Stimulated activated CD4-positive, alpha-beta T cell treated with anti-CD3 and anti-CD28 coated beads, TNF-alpha, amount 100 ng/mL, for 1 hour (primary cell): ENCODE data around the gene RBM48.
"Not testable (repeated sequence)": the region's sequence is repeated elsewhere in the genome, so short reads cannot be mapped to it uniquely, and the experiment has no call there.

ENCODE experiments used
- DNase-seq, 3 donors: peaks; one replicate each; pipeline ENCODE4 v3.0.0-alpha.2; 2020; ENCODE audit warnings: low read depth in 3 of 3, low spot score in 1 of 3

RBM48 gene

GRCh38 chr7:92543542-92543941 is 14.9 kb downstream of the RBM48 start:
- not testable (repeated sequence) for DNase-seq

DNA sequence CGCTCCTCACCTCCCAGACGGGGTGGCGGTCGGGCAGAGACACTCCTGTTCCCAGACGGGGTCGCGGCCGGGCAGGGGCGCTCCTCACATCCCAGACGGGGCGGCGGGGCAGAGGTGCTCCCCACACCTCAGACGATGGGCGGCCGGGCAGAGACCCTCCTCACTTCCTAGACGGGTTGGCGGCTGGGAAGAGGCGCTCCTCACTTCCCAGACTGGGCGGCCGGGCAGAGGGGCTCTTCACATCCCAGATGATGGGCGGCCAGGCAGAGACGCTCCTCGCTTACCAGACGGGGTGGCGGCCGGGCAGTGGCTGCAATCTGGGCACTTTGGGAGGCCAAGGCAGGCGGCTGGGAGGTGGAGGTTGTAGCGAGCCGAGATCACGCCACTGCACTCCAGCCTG is 16.5 kb downstream of the RBM48 start:
- not testable (repeated sequence) for DNase-seq

DNA sequence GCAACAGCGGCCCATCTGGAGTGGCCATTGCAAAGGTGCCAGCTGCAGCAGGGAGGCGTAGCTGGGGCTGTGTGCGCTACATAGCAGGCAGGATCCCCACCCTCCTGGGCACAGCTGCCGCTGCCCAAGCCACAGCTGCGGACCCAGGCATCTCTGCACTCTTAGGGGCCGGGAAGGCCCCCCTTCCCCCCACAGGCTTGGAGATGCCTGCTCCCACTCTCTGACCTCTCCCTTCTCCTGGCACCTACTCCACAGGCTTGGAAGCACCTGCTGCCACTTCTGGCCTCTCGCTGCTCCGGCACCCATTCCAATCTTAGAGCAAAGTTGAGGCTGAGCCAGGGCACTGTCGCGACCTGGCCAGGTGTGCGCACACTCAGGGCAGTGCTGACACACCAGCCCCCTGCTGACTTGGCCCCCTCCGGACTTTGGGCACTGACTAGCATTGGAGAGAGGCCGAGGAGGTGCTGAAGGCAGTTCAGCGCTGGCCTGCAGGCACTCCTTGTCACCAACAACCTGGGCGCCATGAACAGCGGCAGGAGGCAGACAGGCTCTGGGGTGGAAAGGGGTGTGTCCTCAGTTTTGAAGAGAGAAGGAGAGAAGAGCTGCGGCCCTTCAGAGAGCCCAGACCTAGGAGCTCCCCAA is 18.4 kb downstream of the RBM48 start:
- no peak for DNase-seq

- no peak for DNase-seq
Measured at GRCh38 chr7:92547579-92547978, 19.0 kb downstream of the RBM48 start.

DNA sequence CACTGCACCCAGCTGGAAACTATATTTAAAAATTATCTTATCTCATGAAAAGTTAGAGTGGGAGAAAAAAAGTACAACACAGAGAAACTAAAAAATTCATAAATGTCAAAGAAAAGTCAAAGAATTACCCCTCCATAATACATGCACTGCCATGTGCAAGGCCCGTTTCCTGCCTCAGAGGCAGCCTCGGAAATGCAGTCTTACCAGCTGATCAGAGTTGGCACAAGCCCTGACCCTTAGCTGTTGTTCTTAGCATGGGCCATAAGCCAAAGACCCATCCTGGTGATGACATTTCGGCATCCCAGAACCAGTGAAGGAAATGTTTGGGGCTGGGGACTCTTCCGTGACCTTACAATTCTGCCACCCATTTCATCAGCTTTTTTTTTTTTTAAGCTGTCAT is 21.6 kb downstream of the RBM48 start:
- DNase-seq = no peak

DNA sequence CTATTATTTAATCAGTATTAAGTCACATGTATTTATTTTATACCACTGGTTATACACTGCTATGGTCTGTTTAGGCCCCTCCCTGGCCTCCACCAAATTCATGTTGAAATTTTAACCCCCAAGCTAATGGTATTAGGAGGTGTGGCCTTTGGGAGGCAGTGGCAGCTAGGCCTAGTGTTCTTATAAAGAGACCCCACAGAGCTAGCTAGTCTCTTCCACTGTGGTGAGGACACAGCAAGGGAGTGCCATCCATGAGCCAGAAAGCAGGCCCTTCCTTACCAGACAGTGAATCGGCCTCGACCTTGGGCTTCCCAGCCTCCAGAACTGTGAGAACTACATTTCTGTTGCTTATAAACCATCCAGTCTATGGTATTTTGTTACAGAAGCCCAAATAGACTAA is 28.7 kb downstream of the RBM48 start:
- no peak for DNase-seq

DNA sequence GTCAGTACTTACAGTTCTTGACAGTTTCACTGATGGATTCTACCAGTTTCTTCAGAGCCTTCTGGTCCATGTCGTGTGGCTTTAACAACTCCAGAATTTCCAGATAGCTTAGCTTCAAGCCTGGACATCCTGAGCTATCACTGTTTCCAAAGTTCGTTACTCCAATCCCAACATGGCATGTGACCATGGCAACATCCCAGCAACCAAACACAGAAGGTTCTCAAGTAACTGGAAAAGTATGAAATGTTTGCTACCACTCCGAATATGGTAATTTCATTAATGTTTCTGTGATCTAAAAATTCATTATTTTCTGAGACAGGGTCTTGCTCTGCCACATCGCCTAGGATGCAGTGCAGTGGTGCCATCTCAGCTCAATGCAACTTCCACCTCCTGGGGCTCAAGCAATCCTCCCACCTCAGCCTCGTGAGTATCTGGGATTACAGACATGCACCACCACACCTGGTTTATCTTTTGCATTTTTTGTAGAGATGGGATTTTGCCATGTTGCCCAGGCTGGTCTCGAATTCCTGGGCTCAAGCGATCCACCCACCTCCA is 29.3 kb downstream of the RBM48 start:
- no peak for DNase-seq

DNA sequence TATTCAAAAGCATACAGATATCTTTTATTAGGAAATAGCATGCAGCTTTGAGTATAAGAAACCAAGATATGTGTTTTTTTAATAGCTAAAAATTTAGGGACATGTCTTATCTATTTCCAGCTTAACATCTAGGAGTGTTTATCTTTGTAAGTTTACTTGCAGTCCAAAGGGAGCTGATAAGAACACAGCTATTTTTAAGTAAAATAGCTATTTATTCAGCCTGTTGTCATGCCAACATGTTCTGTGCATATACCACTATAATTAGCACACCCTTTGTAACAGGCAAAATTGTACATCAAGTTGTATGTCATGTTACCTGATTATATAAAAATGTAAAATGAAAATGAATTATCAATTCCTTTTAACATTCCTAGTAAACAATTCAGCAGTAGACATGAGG is 32.0 kb downstream of the RBM48 start:
- no peak for DNase-seq

DNA sequence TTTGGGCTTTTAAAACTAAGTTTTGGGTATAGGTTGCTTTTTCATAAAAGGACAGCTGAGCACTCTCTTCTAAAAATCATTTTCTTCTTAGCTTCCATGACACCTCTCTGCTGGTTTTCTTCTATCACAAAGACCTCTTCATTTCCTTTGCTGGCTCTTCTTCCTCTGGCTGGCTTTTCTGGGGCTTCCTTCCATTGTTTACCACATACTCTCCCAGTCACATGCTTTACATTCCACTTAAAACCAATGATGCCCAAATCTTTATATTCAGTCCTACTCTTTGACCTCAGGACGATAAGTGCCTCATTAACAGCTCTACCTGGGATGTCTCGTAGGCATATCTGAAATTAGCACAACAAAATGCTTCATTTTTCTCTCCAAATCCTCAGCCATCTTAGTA is 34.8 kb downstream of the RBM48 start:
- no peak for DNase-seq

DNA sequence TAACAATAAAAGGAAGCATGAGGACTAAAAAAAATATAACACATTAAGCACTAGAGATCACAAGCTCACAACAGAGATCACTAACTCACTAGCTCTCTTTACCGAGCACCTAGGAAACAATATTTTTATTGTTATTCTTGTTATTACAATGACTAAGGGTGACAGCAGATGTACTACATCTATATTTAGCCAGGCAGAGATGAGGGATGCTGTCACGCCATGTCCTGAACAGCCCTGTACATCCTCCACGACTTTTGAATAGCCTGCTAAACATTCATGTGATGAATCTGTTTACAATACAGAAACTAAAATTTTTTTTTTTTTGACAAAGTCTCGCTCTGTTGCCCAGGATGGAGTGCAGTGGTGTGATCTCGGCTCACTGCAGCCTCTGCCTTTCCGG is 38.9 kb downstream of the RBM48 start:
- no peak for DNase-seq

GRCh38 chr7:92569137-92569536 is 40.5 kb downstream of the RBM48 start:
- DNase-seq = no peak

- no peak for DNase-seq
Measured at GRCh38 chr7:92576296-92576695, 47.7 kb downstream of the RBM48 start.

GRCh38 chr7:92582948-92583347 is 54.4 kb downstream of the RBM48 start:
- DNase-seq = no peak

- DNase-seq = no peak
Measured at GRCh38 chr7:92584953-92585352, 56.4 kb downstream of the RBM48 start.

DNA sequence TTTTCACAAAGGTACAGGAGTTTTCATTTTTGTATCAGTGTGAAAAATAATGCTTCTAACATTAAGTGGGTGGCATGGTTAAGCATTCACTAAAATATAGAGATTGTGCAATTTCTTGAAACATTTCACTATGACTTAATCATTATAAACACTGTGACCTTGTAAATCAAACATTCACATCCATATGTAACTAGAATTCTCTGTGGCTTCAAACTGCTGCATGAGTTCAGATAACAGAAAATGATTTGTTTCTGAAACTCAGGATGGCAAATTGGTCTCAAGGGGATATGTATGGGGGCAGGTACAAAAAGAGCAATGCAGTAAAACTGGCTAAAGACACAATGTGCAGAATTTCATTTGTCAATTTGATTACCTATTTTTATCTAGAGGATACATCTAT is 57.8 kb downstream of the RBM48 start:
- no peak for DNase-seq

DNA sequence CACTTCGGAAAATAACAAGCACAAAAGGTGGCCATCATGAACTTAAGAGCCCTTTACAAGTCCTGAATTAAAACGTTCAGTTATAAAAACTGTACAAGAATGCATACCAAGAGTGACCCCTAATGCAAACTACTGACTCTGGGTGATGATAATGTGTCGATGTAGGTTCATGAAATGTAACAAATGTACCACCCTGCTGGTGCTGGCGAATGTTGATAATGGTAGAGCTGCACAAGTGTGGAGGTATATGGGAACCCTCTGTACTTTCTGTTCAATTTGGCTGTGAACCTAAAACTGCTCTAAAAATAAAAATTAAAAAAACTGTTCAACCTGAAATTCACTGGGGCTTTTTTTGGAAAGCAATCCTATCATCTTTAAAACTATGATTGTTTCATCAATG is 58.2 kb downstream of the RBM48 start:
- no peak for DNase-seq
